Mesenteric fat pad (tissue), 1 donor: ENCODE data around the gene GPC3. TPM values are rescaled to one million over a fixed set of nuclear protein-coding genes. Genes with fewer than 3 reads are reported as not detected.
"Not testable (repeated sequence)": the region's sequence is repeated elsewhere in the genome, so short reads cannot be mapped to it uniquely, and the experiment has no call there.

ENCODE experiments used
- DNase-seq: peaks from one replicate; pipeline ENCODE4 v3.0.0-alpha.2; 2020; ENCODE audit warnings: low spot score
- total RNA-seq: library from RNA; stranded (reverse); fragmentation: NEBNext Ultra II Directional; extraction: Animal tissue kit (Norgen Biotek cat#: 25700); gene quantifications from one replicate; pipeline ENCODE4 v1.2.1, GENCODE V29; 2021
- donor health status: DM: yes; HTN: yes; CAD: no.

GPC3 gene
- total RNA-seq, 1 donor from 2014 or later = 58.6 TPM

- DNase-seq = no peak
Observed at GRCh38 chrX:133781174-133781573, 204.2 kb downstream of the GPC3 start.

GRCh38 chrX:133776072-133776471, 209.3 kb downstream of the GPC3 start:
- no peak for DNase-seq

- no peak for DNase-seq
Observed at GRCh38 chrX:133774807-133775206, 210.6 kb downstream of the GPC3 start.

GRCh38 chrX:133771086-133771646, 214.2 kb downstream of the GPC3 start:
- no peak for DNase-seq

- not testable (repeated sequence) for DNase-seq
Observed at GRCh38 chrX:133762976-133763548, 222.3 kb downstream of the GPC3 start.

- no peak for DNase-seq
Observed at GRCh38 chrX:133754657-133755056, 230.7 kb downstream of the GPC3 start.

GRCh38 chrX:133749951-133750350, 235.4 kb downstream of the GPC3 start:
- no peak for DNase-seq

- no peak for DNase-seq
Observed at GRCh38 chrX:133749370-133749769, 236.0 kb downstream of the GPC3 start.

- no peak for DNase-seq
Observed at GRCh38 chrX:133747196-133747595, 238.2 kb downstream of the GPC3 start.

GRCh38 chrX:133746593-133746992, 238.8 kb downstream of the GPC3 start:
- DNase-seq = no peak

GRCh38 chrX:133745349-133745748, 240.0 kb downstream of the GPC3 start:
- DNase-seq = no peak

- no peak for DNase-seq
Observed at GRCh38 chrX:133742602-133743305, 242.6 kb downstream of the GPC3 start.

GRCh38 chrX:133741303-133741702, 244.1 kb downstream of the GPC3 start:
- no peak for DNase-seq

- DNase-seq = no peak
Observed at GRCh38 chrX:133726642-133727041, 258.8 kb downstream of the GPC3 start.

- no peak for DNase-seq
Observed at GRCh38 chrX:133726211-133726630, 259.2 kb downstream of the GPC3 start.

- no peak for DNase-seq
Observed at GRCh38 chrX:133723930-133724329, 261.5 kb downstream of the GPC3 start.

- DNase-seq = no peak
Observed at GRCh38 chrX:133722756-133723155, 262.6 kb downstream of the GPC3 start.

GRCh38 chrX:133720269-133720668, 265.1 kb downstream of the GPC3 start:
- DNase-seq = not testable (repeated sequence)

GRCh38 chrX:133715715-133716114, 269.7 kb downstream of the GPC3 start:
- DNase-seq = no peak

- DNase-seq = no peak
Observed at GRCh38 chrX:133709501-133709900, 275.9 kb downstream of the GPC3 start.

GRCh38 chrX:133706890-133707289, 278.5 kb downstream of the GPC3 start:
- DNase-seq = no peak

- DNase-seq = no peak
Observed at GRCh38 chrX:133702230-133702629, 283.2 kb downstream of the GPC3 start.
